EH (cell line): ENCODE data around the gene TMEFF1.

Experiments
- DNase-seq: peaks from one replicate; pipeline ENCODE4 v3.0.0-alpha.2; 2015; ENCODE audit warnings: low read depth

Gene TMEFF1

GRCh38 chr9:100575765-100576386 is 102.9 kb downstream of the TMEFF1 start:
- peak; percentile 88 for DNase-seq

GRCh38 chr9:100577776-100578448 is 105.0 kb downstream of the TMEFF1 start, which contains the start of gene CAVIN4:
Gene CAVIN4 (plus strand): TSS chr9:100578079. CDS start chr9:100578144, 65 bp downstream.
- DNase-seq, result peak; percentile 71

GRCh38 chr9:100578610-100579009 is 105.7 kb downstream of the TMEFF1 start:
- DNase-seq, result no peak

- peak; percentile 32 for DNase-seq
These were observed 106.7 kb downstream of the TMEFF1 start for GRCh38 chr9:100579665-100580064.

GRCh38 chr9:100580257-100580656 is 107.3 kb downstream of the TMEFF1 start:
- DNase-seq, result no peak

GRCh38 chr9:100581081-100581480 is 108.1 kb downstream of the TMEFF1 start:
- DNase-seq, result no peak

- DNase-seq, result no peak
These were observed 108.7 kb downstream of the TMEFF1 start for GRCh38 chr9:100581661-100582060.

GRCh38 chr9:100583014-100583802 is 110.3 kb downstream of the TMEFF1 start:
- DNase-seq, result no peak

- DNase-seq, result no peak
These were observed 112.0 kb downstream of the TMEFF1 start for GRCh38 chr9:100584951-100585350.

- DNase-seq, result no peak
These were observed 113.1 kb downstream of the TMEFF1 start for GRCh38 chr9:100586093-100586492.

- DNase-seq, result peak; percentile 50
These were observed 114.4 kb downstream of the TMEFF1 start for GRCh38 chr9:100587375-100587774.

- DNase-seq, result peak; percentile 65
These were observed 116.6 kb downstream of the TMEFF1 start for GRCh38 chr9:100589582-100589981.

GRCh38 chr9:100590481-100590880 is 117.5 kb downstream of the TMEFF1 start:
- peak; percentile 92 for DNase-seq

GRCh38 chr9:100591139-100591538 is 118.2 kb downstream of the TMEFF1 start:
- DNase-seq, result no peak

GRCh38 chr9:100591639-100592412 is 118.9 kb downstream of the TMEFF1 start:
- no peak for DNase-seq

GRCh38 chr9:100595391-100596199 is 122.6 kb downstream of the TMEFF1 start:
- DNase-seq, result peak; percentile 71

GRCh38 chr9:100597236-100597635 is 124.3 kb downstream of the TMEFF1 start:
- DNase-seq, result no peak

GRCh38 chr9:100598641-100599145 is 125.7 kb downstream of the TMEFF1 start:
- peak; percentile 82 for DNase-seq

GRCh38 chr9:100600521-100601079 is 127.7 kb downstream of the TMEFF1 start:
- DNase-seq, result no peak

- peak; percentile 71 for DNase-seq
These were observed 128.3 kb downstream of the TMEFF1 start for GRCh38 chr9:100601216-100601615.
